Measurements from ENCODE around the gene CCN5.

Gene CCN5

GRCh38 chr20:44721785-44722054 is 6.6 kb downstream of the CCN5 start:
- Histone ChIP-seq H3K4me3 (ENCODE audit: low read depth, low read length) (no peak overlapping the region), H3K27me3 (ENCODE audit: control insufficient read depth, insufficient read depth, low read length) (no peaks in the 10 kb centered on the region), H3K9ac (ENCODE audit: low read depth, low read length) (no peak overlapping the region)

GRCh38 chr20:44722990-44723389 is 7.8 kb downstream of the CCN5 start:
- H3K9ac ChIP-seq (ENCODE audit: low read depth, low read length): no peak overlapping the region

More at GRCh38 chr20:44721785-44722054, 6.6 kb downstream of the CCN5 start:
- Histone ChIP-seq H3K9me3 (ENCODE audit: control insufficient read depth, insufficient read depth, low read length) (no peaks in the 10 kb centered on the region), H3K36me3 (ENCODE audit: control insufficient read depth, insufficient read depth, low read length) (no peaks in the 10 kb centered on the region), H3K4me1 (ENCODE audit: control insufficient read depth, insufficient read depth, low read length) (no peaks in the 10 kb centered on the region)

GRCh38 chr20:44723391-44723790 is 8.2 kb downstream of the CCN5 start:
- H3K4me3 ChIP-seq (ENCODE audit: low read depth, low read length): no peak overlapping the region
- no peak overlapping the region for H3K9ac ChIP-seq (ENCODE audit: low read depth, low read length)
- no peaks in the 10 kb centered on the region for H3K36me3 ChIP-seq (ENCODE audit: control insufficient read depth, insufficient read depth, low read length)
- H3K9me3 ChIP-seq (ENCODE audit: control insufficient read depth, insufficient read depth, low read length): no peaks in the 10 kb centered on the region
- H3K4me1 ChIP-seq (ENCODE audit: control insufficient read depth, insufficient read depth, low read length): no peaks in the 10 kb centered on the region
- no peaks in the 10 kb centered on the region for H3K27me3 ChIP-seq (ENCODE audit: control insufficient read depth, insufficient read depth, low read length)

More at GRCh38 chr20:44722990-44723389, 7.8 kb downstream of the CCN5 start:
- Histone ChIP-seq H3K4me1 (ENCODE audit: control insufficient read depth, insufficient read depth, low read length) (no peaks in the 10 kb centered on the region), H3K27me3 (ENCODE audit: control insufficient read depth, insufficient read depth, low read length) (no peaks in the 10 kb centered on the region), H3K4me3 (ENCODE audit: low read depth, low read length) (no peak overlapping the region), H3K36me3 (ENCODE audit: control insufficient read depth, insufficient read depth, low read length) (no peaks in the 10 kb centered on the region), H3K9me3 (ENCODE audit: control insufficient read depth, insufficient read depth, low read length) (no peaks in the 10 kb centered on the region)

- Histone ChIP-seq H3K27me3 (ENCODE audit: control insufficient read depth, insufficient read depth, low read length) (no peaks in the 10 kb centered on the region), H3K4me3 (ENCODE audit: low read depth, low read length) (no peak overlapping the region), H3K4me1 (ENCODE audit: control insufficient read depth, insufficient read depth, low read length) (no peaks in the 10 kb centered on the region), H3K36me3 (ENCODE audit: control insufficient read depth, insufficient read depth, low read length) (no peaks in the 10 kb centered on the region), H3K9ac (ENCODE audit: low read depth, low read length) (no peak overlapping the region), H3K9me3 (ENCODE audit: control insufficient read depth, insufficient read depth, low read length) (no peaks in the 10 kb centered on the region)
These were observed 8.7 kb downstream of the CCN5 start for GRCh38 chr20:44723798-44724362.

GRCh38 chr20:44724423-44725091 is 9.4 kb downstream of the CCN5 start:
- no peaks in the 10 kb centered on the region for H3K36me3 ChIP-seq (ENCODE audit: control insufficient read depth, insufficient read depth, low read length)

GRCh38 chr20:44725837-44726236 is 10.7 kb downstream of the CCN5 start:
- no peaks in the 10 kb centered on the region for H3K4me1 ChIP-seq (ENCODE audit: control insufficient read depth, insufficient read depth, low read length)
- no peaks in the 10 kb centered on the region for H3K36me3 ChIP-seq (ENCODE audit: control insufficient read depth, insufficient read depth, low read length)
- no peak overlapping the region for H3K9ac ChIP-seq (ENCODE audit: low read depth, low read length)
- H3K4me3 ChIP-seq (ENCODE audit: low read depth, low read length): no peak overlapping the region
- no peaks in the 10 kb centered on the region for H3K9me3 ChIP-seq (ENCODE audit: control insufficient read depth, insufficient read depth, low read length)
- no peaks in the 10 kb centered on the region for H3K27me3 ChIP-seq (ENCODE audit: control insufficient read depth, insufficient read depth, low read length)

More at GRCh38 chr20:44724423-44725091, 9.4 kb downstream of the CCN5 start:
- H3K9me3 ChIP-seq (ENCODE audit: control insufficient read depth, insufficient read depth, low read length): no peaks in the 10 kb centered on the region
- H3K27me3 ChIP-seq (ENCODE audit: control insufficient read depth, insufficient read depth, low read length): no peaks in the 10 kb centered on the region
- H3K4me3 ChIP-seq (ENCODE audit: low read depth, low read length): peak overlapping the region; percentile 1
- H3K4me1 ChIP-seq (ENCODE audit: control insufficient read depth, insufficient read depth, low read length): no peaks in the 10 kb centered on the region
- no peak overlapping the region for H3K9ac ChIP-seq (ENCODE audit: low read depth, low read length)

- no peaks in the 10 kb centered on the region for H3K9me3 ChIP-seq (ENCODE audit: control insufficient read depth, insufficient read depth, low read length)
- H3K9ac ChIP-seq (ENCODE audit: low read depth, low read length): no peak overlapping the region
- peaks cover under 1% of the 10 kb centered on the region for H3K4me1 ChIP-seq (ENCODE audit: control insufficient read depth, insufficient read depth, low read length)
- H3K36me3 ChIP-seq (ENCODE audit: control insufficient read depth, insufficient read depth, low read length): no peaks in the 10 kb centered on the region
- no peak overlapping the region for H3K4me3 ChIP-seq (ENCODE audit: low read depth, low read length)
- no peaks in the 10 kb centered on the region for H3K27me3 ChIP-seq (ENCODE audit: control insufficient read depth, insufficient read depth, low read length)
These were observed 11.9 kb downstream of the CCN5 start for GRCh38 chr20:44727039-44727438.

- Histone ChIP-seq H3K9ac (ENCODE audit: low read depth, low read length) (no peak overlapping the region), H3K36me3 (ENCODE audit: control insufficient read depth, insufficient read depth, low read length) (no peaks in the 10 kb centered on the region), H3K4me3 (ENCODE audit: low read depth, low read length) (no peak overlapping the region), H3K27me3 (ENCODE audit: control insufficient read depth, insufficient read depth, low read length) (no peaks in the 10 kb centered on the region), H3K4me1 (ENCODE audit: control insufficient read depth, insufficient read depth, low read length) (peaks cover 5% of the 10 kb centered on the region), H3K9me3 (ENCODE audit: control insufficient read depth, insufficient read depth, low read length) (no peaks in the 10 kb centered on the region)
These were observed 12.5 kb downstream of the CCN5 start for GRCh38 chr20:44727651-44728050.

- Histone ChIP-seq H3K9ac (ENCODE audit: low read depth, low read length) (no peak overlapping the region), H3K4me3 (ENCODE audit: low read depth, low read length) (no peak overlapping the region), H3K4me1 (ENCODE audit: control insufficient read depth, insufficient read depth, low read length) (peaks cover 5% of the 10 kb centered on the region), H3K27me3 (ENCODE audit: control insufficient read depth, insufficient read depth, low read length) (no peaks in the 10 kb centered on the region), H3K36me3 (ENCODE audit: control insufficient read depth, insufficient read depth, low read length) (no peaks in the 10 kb centered on the region), H3K9me3 (ENCODE audit: control insufficient read depth, insufficient read depth, low read length) (no peaks in the 10 kb centered on the region)
These were observed 13.8 kb downstream of the CCN5 start for GRCh38 chr20:44728801-44729443.

- H3K4me1 ChIP-seq (ENCODE audit: control insufficient read depth, insufficient read depth, low read length): peaks cover 5% of the 10 kb centered on the region
- no peak overlapping the region for H3K4me3 ChIP-seq (ENCODE audit: low read depth, low read length)
- no peak overlapping the region for H3K9ac ChIP-seq (ENCODE audit: low read depth, low read length)
- H3K27me3 ChIP-seq (ENCODE audit: control insufficient read depth, insufficient read depth, low read length): no peaks in the 10 kb centered on the region
- H3K36me3 ChIP-seq (ENCODE audit: control insufficient read depth, insufficient read depth, low read length): no peaks in the 10 kb centered on the region
- no peaks in the 10 kb centered on the region for H3K9me3 ChIP-seq (ENCODE audit: control insufficient read depth, insufficient read depth, low read length)
These were observed 15.3 kb downstream of the CCN5 start for GRCh38 chr20:44730441-44730840.

GRCh38 chr20:44731657-44732056 is 16.5 kb downstream of the CCN5 start:
- no peak overlapping the region for H3K9ac ChIP-seq (ENCODE audit: low read depth, low read length)
- H3K36me3 ChIP-seq (ENCODE audit: control insufficient read depth, insufficient read depth, low read length): no peaks in the 10 kb centered on the region
- no peaks in the 10 kb centered on the region for H3K27me3 ChIP-seq (ENCODE audit: control insufficient read depth, insufficient read depth, low read length)
- H3K9me3 ChIP-seq (ENCODE audit: control insufficient read depth, insufficient read depth, low read length): no peaks in the 10 kb centered on the region
- H3K4me3 ChIP-seq (ENCODE audit: low read depth, low read length): no peak overlapping the region
- H3K4me1 ChIP-seq (ENCODE audit: control insufficient read depth, insufficient read depth, low read length): peaks cover 5% of the 10 kb centered on the region

- Histone ChIP-seq H3K36me3 (ENCODE audit: control insufficient read depth, insufficient read depth, low read length) (no peaks in the 10 kb centered on the region), H3K9me3 (ENCODE audit: control insufficient read depth, insufficient read depth, low read length) (no peaks in the 10 kb centered on the region), H3K4me1 (ENCODE audit: control insufficient read depth, insufficient read depth, low read length) (peaks cover 5% of the 10 kb centered on the region), H3K4me3 (ENCODE audit: low read depth, low read length) (no peak overlapping the region), H3K27me3 (ENCODE audit: control insufficient read depth, insufficient read depth, low read length) (no peaks in the 10 kb centered on the region), H3K9ac (ENCODE audit: low read depth, low read length) (no peak overlapping the region)
These were observed 17.2 kb downstream of the CCN5 start for GRCh38 chr20:44732327-44732726.

Measured in iPS-15b (cell line).